GM23248 (cell line): ENCODE data around the gene ZNHIT1. TPM values are rescaled to one million over a fixed set of nuclear protein-coding genes. Genes with fewer than 3 reads are reported as not detected.
A peak's percentile ranks its signal among the peaks of the same experiment; 100 is the strongest.

ENCODE experiments used
- DNase-seq: peaks from one replicate; pipeline ENCODE4 v3.0.0-alpha.2; 2015
- H2AFZ ChIP-seq: fragments of 200-600 bp; sonication (generic); 2 replicates; pipeline ENCODE4 v1.6.1; 2016; ENCODE audit warnings: antibody characterized with exemption
- H3F3A ChIP-seq: fragments of 200-600 bp; sonication (generic); 2 replicates; pipeline ENCODE4 v1.6.1; 2016; ENCODE audit warnings: mild to moderate bottlenecking, antibody characterized with exemption, mixed run types; ENCODE audit not compliant: insufficient read depth
- H3K27ac ChIP-seq: fragments of 200-600 bp; sonication (generic); 2 replicates; pipeline ENCODE4 v1.5.1; 2016; ENCODE audit warnings: mild to moderate bottlenecking
- H3K27me3 ChIP-seq: fragments of 200-600 bp; sonication (generic); replicated peaks from 2 replicates; pipeline ENCODE4 v1.6.1; 2016; ENCODE audit warnings: mild to moderate bottlenecking; ENCODE audit not compliant: insufficient read depth
- H3K36me3 ChIP-seq: fragments of 200-600 bp; sonication (generic); 2 replicates; pipeline ENCODE4 v1.6.1; 2016; ENCODE audit warnings: low read depth, mild to moderate bottlenecking
- H3K4me1 ChIP-seq: fragments of 200-600 bp; sonication (generic); 2 replicates; pipeline ENCODE4 v1.6.1; 2016; ENCODE audit warnings: mild to moderate bottlenecking; ENCODE audit not compliant: insufficient read depth
- H3K4me2 ChIP-seq: fragments of 200-600 bp; sonication (generic); one replicate; pipeline ENCODE4 v1.6.1; 2016; ENCODE audit warnings: mild to moderate bottlenecking; ENCODE audit not compliant: unreplicated experiment
- H3K4me3 ChIP-seq: fragments of 200-600 bp; sonication (generic); 2 replicates; pipeline ENCODE4 v1.5.1; 2016; ENCODE audit warnings: mild to moderate bottlenecking
- H3K79me2 ChIP-seq: fragments of 200-600 bp; sonication (generic); 2 replicates; pipeline ENCODE4 v1.6.1; 2016; ENCODE audit warnings: mild to moderate bottlenecking; ENCODE audit not compliant: insufficient read depth
- H3K9ac ChIP-seq: fragments of 200-600 bp; sonication (generic); 2 replicates; pipeline ENCODE4 v1.6.1; 2016; ENCODE audit warnings: mild to moderate bottlenecking
- H3K9me2 ChIP-seq: fragments of 200-600 bp; sonication (generic); 2 replicates; pipeline ENCODE4 v1.6.1; 2016; ENCODE audit warnings: mixed run types, mild to moderate bottlenecking, moderate library complexity; ENCODE audit not compliant: insufficient read depth
- H3K9me3 ChIP-seq: fragments of 200-600 bp; sonication (generic); one replicate; pipeline ENCODE4 v1.6.1; 2017; ENCODE audit warnings: low read depth
- H4K20me1 ChIP-seq: fragments of 200-600 bp; sonication (generic); 2 replicates; pipeline ENCODE4 v1.6.0; 2016; ENCODE audit not compliant: insufficient read depth
- EZH2 ChIP-seq: fragments of 200-600 bp; sonication (generic); IDR thresholded peaks from 2 replicates; pipeline ENCODE4 v1.6.1; 2018; ENCODE audit warnings: antibody characterized with exemption, mild to moderate bottlenecking; ENCODE audit not compliant: insufficient read depth, poor library complexity, severe bottlenecking
- EZH2phosphoT487 ChIP-seq: fragments of 200-600 bp; sonication (generic); IDR thresholded peaks from 2 replicates; pipeline ENCODE4 v1.6.1; 2018; ENCODE audit warnings: antibody characterized with exemption, moderate library complexity, mild to moderate bottlenecking, low read depth; ENCODE audit not compliant: insufficient read depth
- WGBS, 2 experiments: methylation state at CpG; one replicate each; pipeline ENCODE4 v1.1.6; 2015 to 2017; ENCODE audit warnings: low lambda C conversion rate in 2 of 2, low coverage in 1 of 2; ENCODE audit errors: missing lambda C conversion rate in 2 of 2; 5-methylcytosine and 5-hydroxymethylcytosine counted together
- in situ Hi-C: fragments of 300-500 bp; cut with MboI; formaldehyde crosslinking; loops from 2 replicates; pipeline ENCODE4 v1.15.0; 2020
- polyA plus RNA-seq: library from polyadenylated mRNA; unstranded; fragments of >200 nt; fragmentation: Nextera tagmentation; extraction: Ambion mirVana; gene quantifications from 2 replicates; pipeline ENCODE4 v1.2.1, GENCODE V29; 2016
- total RNA-seq: library from RNA; depleted of rRNA; stranded (reverse); fragments of >200 nt; shearing (Covaris generic); gene quantifications from 2 replicates; pipeline ENCODE4 v1.2.3, GENCODE V29; 2014

ZNHIT1 gene
- total and polyA plus RNA-seq, 2 experiments from 2014 or later, result 98.0 to 119 TPM

- Histone ChIP-seq H2AFZ (no peak overlapping the region), H3K9me3 (no peaks in the 10 kb centered on the region), H3K9me2 (no peaks in the 10 kb centered on the region), H3K4me1 (no peaks in the 10 kb centered on the region), H3K27ac (no peak overlapping the region), H3F3A (peaks cover 13% of the 10 kb centered on the region; the same call in 1 of the 2 replicates), H3K36me3 (no peaks in the 10 kb centered on the region), H3K27me3 (peaks cover 7% of the 10 kb centered on the region), H3K4me2 (no peak overlapping the region), H3K9ac (no peak overlapping the region), H4K20me1 (no peaks in the 10 kb centered on the region), H3K4me3 (no peak overlapping the region), H3K79me2 (no peaks in the 10 kb centered on the region)
- TF ChIP-seq EZH2 (no peak), EZH2phosphoT487 (no peak)
- in situ Hi-C loops, result no loop called here
- 36 to 39% methylated on average over 5 of the region's 5 CpGs for WGBS, 2 experiments
- peak; percentile 69 for DNase-seq
Measured at GRCh38 chr7:101185258-101185839, 32.6 kb upstream of the ZNHIT1 start.

- H3K4me1 ChIP-seq, result no peaks in the 10 kb centered on the region
- no peak overlapping the region for H2AFZ ChIP-seq
- H3K4me2 ChIP-seq, result no peak overlapping the region
- H3K4me3 ChIP-seq, result no peak overlapping the region
- no peaks in the 10 kb centered on the region for H4K20me1 ChIP-seq
- no peak overlapping the region for H3K27ac ChIP-seq
- no peaks in the 10 kb centered on the region for H3K27me3 ChIP-seq
- H3K79me2 ChIP-seq, result no peaks in the 10 kb centered on the region
- H3K9ac ChIP-seq, result no peak overlapping the region
- WGBS, 2 experiments, result 62 to 70% methylated on average over 6 of the region's 6 CpGs
- no peak for DNase-seq
- in situ Hi-C loops, result no loop called here
- no peaks in the 10 kb centered on the region for H3K36me3 ChIP-seq
- no peaks in the 10 kb centered on the region for H3K9me3 ChIP-seq
- H3K9me2 ChIP-seq, result no peaks in the 10 kb centered on the region
- TF ChIP-seq EZH2, result no peak
- no peak for TF ChIP-seq EZH2phosphoT487
- H3F3A ChIP-seq, result peaks cover 13% of the 10 kb centered on the region; the same call in 1 of the 2 replicates
Measured at GRCh38 chr7:101186194-101186593, 31.8 kb upstream of the ZNHIT1 start.

- DNase-seq, result no peak
- H3F3A ChIP-seq, result peaks cover 13% of the 10 kb centered on the region; the same call in 1 of the 2 replicates
- no peak overlapping the region for H2AFZ ChIP-seq
- H3K9me3 ChIP-seq, result no peaks in the 10 kb centered on the region
- no peak overlapping the region for H3K4me3 ChIP-seq
- TF ChIP-seq EZH2phosphoT487 (no peak), EZH2 (no peak)
- H3K36me3 ChIP-seq, result no peaks in the 10 kb centered on the region
- no peaks in the 10 kb centered on the region for H3K4me1 ChIP-seq
- in situ Hi-C loops, result no loop called here
- H3K9me2 ChIP-seq, result no peaks in the 10 kb centered on the region
- no peaks in the 10 kb centered on the region for H3K79me2 ChIP-seq
- H3K4me2 ChIP-seq, result no peak overlapping the region
- no peaks in the 10 kb centered on the region for H3K27me3 ChIP-seq
- H3K9ac ChIP-seq, result no peak overlapping the region
- no peak overlapping the region for H3K27ac ChIP-seq
- WGBS, 2 experiments, result 68% methylated on average over 4 of the region's 4 CpGs
- no peaks in the 10 kb centered on the region for H4K20me1 ChIP-seq
Measured at GRCh38 chr7:101186844-101187428, 31.0 kb upstream of the ZNHIT1 start.

- TF ChIP-seq EZH2 (no peak), EZH2phosphoT487 (no peak)
- no peaks in the 10 kb centered on the region for H3K4me1 ChIP-seq
- in situ Hi-C loops, result no loop called here
Measured at GRCh38 chr7:101189109-101189508, 28.9 kb upstream of the ZNHIT1 start.

More at GRCh38 chr7:101189109-101189508, 28.9 kb upstream of the ZNHIT1 start:
- 74 to 75% methylated on average over 8 of the region's 8 CpGs for WGBS, 2 experiments
- no peaks in the 10 kb centered on the region for H4K20me1 ChIP-seq
- H3K27ac ChIP-seq, result no peak overlapping the region
- no peaks in the 10 kb centered on the region for H3K36me3 ChIP-seq
- no peak overlapping the region for H3K4me2 ChIP-seq
- no peak overlapping the region for H2AFZ ChIP-seq
- H3K79me2 ChIP-seq, result no peaks in the 10 kb centered on the region
- H3K27me3 ChIP-seq, result no peaks in the 10 kb centered on the region
- no peak overlapping the region for H3K9ac ChIP-seq
- no peak overlapping the region for H3K4me3 ChIP-seq
- no peak for DNase-seq
- no peaks in the 10 kb centered on the region for H3K9me2 ChIP-seq
- no peaks in the 10 kb centered on the region for H3K9me3 ChIP-seq
- H3F3A ChIP-seq, result peaks cover 13% of the 10 kb centered on the region; the same call in 1 of the 2 replicates
